Stimulated activated CD8-positive, alpha-beta memory T cell treated with anti-CD3 and anti-CD28 coated beads, Interleukin-12 subunit alpha, Interleukin-12 subunit beta, amount 100 ng/mL, for 4 hours (primary cell): ENCODE results near the gene SPRN.
"Not testable (repeated sequence)": the region's sequence is repeated elsewhere in the genome, so short reads cannot be mapped to it uniquely, and the experiment has no call there.

Source experiments
- DNase-seq: peaks from one replicate; pipeline ENCODE4 v3.0.0-alpha.2; 2020; ENCODE audit warnings: low read depth

SPRN gene

GRCh38 chr10:133456041-133456951 lies 31.9 kb upstream of the SPRN start:
- no peak for DNase-seq

GRCh38 chr10:133455611-133456031 lies 31.2 kb upstream of the SPRN start:
- no peak for DNase-seq

GRCh38 chr10:133455196-133455595 lies 30.8 kb upstream of the SPRN start:
- no peak for DNase-seq

- no peak for DNase-seq
Observed at GRCh38 chr10:133454204-133454893, 29.9 kb upstream of the SPRN start.

- DNase-seq: no peak
Observed at GRCh38 chr10:133453516-133454203, 29.2 kb upstream of the SPRN start, which contains the start of gene SCART1. Gene SCART1, plus strand, starts transcription at chr10:133453945. Its CDS starts 53 bp downstream, at chr10:133453998.

GRCh38 chr10:133452453-133452852 lies 28.0 kb upstream of the SPRN start:
- no peak for DNase-seq

GRCh38 chr10:133451346-133451745 lies 26.9 kb upstream of the SPRN start:
- no peak for DNase-seq

GRCh38 chr10:133448120-133448519 lies 23.7 kb upstream of the SPRN start:
- no peak for DNase-seq

GRCh38 chr10:133446979-133447378 lies 22.6 kb upstream of the SPRN start:
- DNase-seq: no peak

- DNase-seq: no peak
Observed at GRCh38 chr10:133445751-133446708, 21.6 kb upstream of the SPRN start.

GRCh38 chr10:133445268-133445732 lies 20.9 kb upstream of the SPRN start:
- DNase-seq: no peak

GRCh38 chr10:133444342-133445267 lies 20.2 kb upstream of the SPRN start:
- DNase-seq: no peak

- DNase-seq: no peak
Observed at GRCh38 chr10:133442967-133443924, 18.8 kb upstream of the SPRN start.

- no peak for DNase-seq
Observed at GRCh38 chr10:133442191-133442966, 18.0 kb upstream of the SPRN start.

GRCh38 chr10:133441780-133442179 lies 17.4 kb upstream of the SPRN start:
- DNase-seq: no peak

- DNase-seq: not testable (repeated sequence)
Observed at GRCh38 chr10:133441356-133441755, 16.9 kb upstream of the SPRN start.

GRCh38 chr10:133440633-133441285 lies 16.3 kb upstream of the SPRN start:
- no peak for DNase-seq
